ENCODE results near the gene PLCH1.

The PLCH1 gene

GRCh38 chr3:155634121-155634719, 110.7 kb downstream of the PLCH1 start:
- ATAC-seq = no peak
- TF ChIP-seq ZC3H10 (CRISPR knock-in tag; IDR thresholded peaks at IDR 0.05) (no peak), PATZ1 (CRISPR knock-in tag; IDR thresholded peaks at IDR 0.05; ENCODE audit: borderline replicate concordance) (no peak), BACH2 (CRISPR knock-in tag; IDR thresholded peaks at IDR 0.05; ENCODE audit: borderline replicate concordance) (no peak), ZFP3 (CRISPR knock-in tag; IDR thresholded peaks at IDR 0.05) (no peak), CREB5 (CRISPR knock-in tag; IDR thresholded peaks at IDR 0.05; ENCODE audit: low read depth) (no peak), ZNF8 (CRISPR knock-in tag; IDR thresholded peaks at IDR 0.05) (no peak), CSDC2 (CRISPR knock-in tag; IDR thresholded peaks at IDR 0.05) (no peak)

- TF ChIP-seq ESRRG (CRISPR knock-in tag; IDR thresholded peaks at IDR 0.05) (no peak), ZFP3 (CRISPR knock-in tag; IDR thresholded peaks at IDR 0.05) (no peak), ISL1 (CRISPR knock-in tag; IDR thresholded peaks at IDR 0.05) (no peak), ARNTL (CRISPR knock-in tag; IDR thresholded peaks at IDR 0.05; ENCODE audit: borderline replicate concordance, low read depth) (no peak), GLIS3 (CRISPR knock-in tag; IDR thresholded peaks at IDR 0.05) (no peak), PPARA (CRISPR knock-in tag; IDR thresholded peaks at IDR 0.05; ENCODE audit: borderline replicate concordance) (no peak), ZNF565 (CRISPR knock-in tag; conservative IDR thresholded peaks at IDR 0.05; ENCODE audit: low read depth) (no peak), ZNF70 (CRISPR knock-in tag; IDR thresholded peaks at IDR 0.05) (no peak), PATZ1 (CRISPR knock-in tag; IDR thresholded peaks at IDR 0.05; ENCODE audit: borderline replicate concordance) (no peak), CSDC2 (CRISPR knock-in tag; IDR thresholded peaks at IDR 0.05) (no peak), TSHZ2 (CRISPR knock-in tag; IDR thresholded peaks at IDR 0.05) (no peak), ZC3H10 (CRISPR knock-in tag; IDR thresholded peaks at IDR 0.05) (no peak), POU6F1 (CRISPR knock-in tag; IDR thresholded peaks at IDR 0.05; ENCODE audit: borderline replicate concordance, low read depth) (no peak)
- no peak for ATAC-seq
These were observed 113.4 kb downstream of the PLCH1 start for GRCh38 chr3:155631323-155632019.

- no peak for TF ChIP-seq POU6F1 (CRISPR knock-in tag; IDR thresholded peaks at IDR 0.05; ENCODE audit: borderline replicate concordance, low read depth)
- TF ChIP-seq ISL1 (CRISPR knock-in tag; IDR thresholded peaks at IDR 0.05) = no peak
- ATAC-seq = no peak
These were observed 115.3 kb downstream of the PLCH1 start for GRCh38 chr3:155629556-155629955.
